CD4-positive, alpha-beta memory T cell (primary cell): ENCODE measurements around the gene MAP7D3. TPM values are rescaled to one million over a fixed set of nuclear protein-coding genes. Genes with fewer than 3 reads are reported as not detected.
"Not testable (repeated sequence)": the region's sequence is repeated elsewhere in the genome, so short reads cannot be mapped to it uniquely, and the experiment has no call there.

Source experiments
- CTCF ChIA-PET: fragments of 350-600 bp; sonication (Branson Sonifier 250); formaldehyde crosslinking; loops from one replicate; lab custom pipeline; 2021; ENCODE audit warnings: inconsistent platforms; ENCODE audit not compliant: partially characterized antibody; lab: Charles Lee
- POLR2A ChIA-PET: fragments of 350-600 bp; sonication (Branson Sonifier 250); formaldehyde crosslinking; loops from one replicate; lab custom pipeline; 2021; ENCODE audit not compliant: partially characterized antibody; lab: Charles Lee
- DNase-seq, 5 donors: peaks; one replicate each; pipeline versions ENCODE4 v3.0.0 to v3.0.0-alpha.2; 2020 to 2022; ENCODE audit warnings: mixed read lengths in 1 of 5
- H3K27ac ChIP-seq: one replicate; pipeline ENCODE4 v1.7.0; 2013; ENCODE audit warnings: low read depth, low read length
- H3K27me3 ChIP-seq: 2 replicates; pipeline ENCODE4 v1.7.0; 2013; ENCODE audit warnings: mild to moderate bottlenecking, low read length, moderate library complexity; ENCODE audit not compliant: insufficient read depth
- H3K36me3 ChIP-seq: 2 replicates; pipeline ENCODE4 v1.7.0; 2013; ENCODE audit warnings: mild to moderate bottlenecking, low read length, moderate library complexity; ENCODE audit not compliant: insufficient read depth
- H3K4me1 ChIP-seq: 2 replicates; pipeline ENCODE4 v1.7.0; 2013; ENCODE audit warnings: mild to moderate bottlenecking, low read length, moderate library complexity; ENCODE audit not compliant: insufficient read depth
- H3K4me3 ChIP-seq, 2 donors: one replicate each; pipeline ENCODE4 v1.7.0; 2013; ENCODE audit warnings: low read length in 2 of 2, mild to moderate bottlenecking in 1 of 2
- H3K9me3 ChIP-seq, 2 donors: one replicate each; pipeline ENCODE4 v1.7.0; 2013; ENCODE audit warnings: low read length in 2 of 2, control low read depth in 1 of 2; ENCODE audit not compliant: control insufficient read depth in 1 of 2
- H3K27ac Mint-ChIP-seq, 7 donors: one replicate each; pipeline ENCODE4 v1.8.0; 2020 to 2021; ENCODE audit warnings: mixed read lengths in 7 of 7, mild to moderate bottlenecking in 6 of 7, inconsistent platforms in 3 of 7, moderate library complexity in 3 of 7
- H3K27me3 Mint-ChIP-seq, 2 donors: one replicate each; pipeline ENCODE4 v1.8.0; 2020 to 2021; ENCODE audit warnings: mixed read lengths in 2 of 2
- H3K36me3 Mint-ChIP-seq, 2 donors: one replicate each; pipeline ENCODE4 v1.8.0; 2020 to 2021; ENCODE audit warnings: mixed read lengths in 2 of 2, inconsistent platforms in 1 of 2, mild to moderate bottlenecking in 1 of 2
- H3K4me1 Mint-ChIP-seq, 4 donors: one replicate each; pipeline ENCODE4 v1.8.0; 2020 to 2021; ENCODE audit warnings: mixed read lengths in 4 of 4, mild to moderate bottlenecking in 1 of 4
- H3K4me3 Mint-ChIP-seq, 8 donors: one replicate each; pipeline ENCODE4 v1.8.0; 2020 to 2021; ENCODE audit warnings: mixed read lengths in 8 of 8, mild to moderate bottlenecking in 7 of 8, moderate library complexity in 6 of 8, inconsistent platforms in 3 of 8
- H3K9me3 Mint-ChIP-seq, 8 donors: one replicate each; pipeline ENCODE4 v1.8.0; 2020 to 2021; ENCODE audit warnings: mixed read lengths in 8 of 8, mild to moderate bottlenecking in 5 of 8, inconsistent platforms in 3 of 8, moderate library complexity in 1 of 8
- intact Hi-C: fragments of 100-400 bp; cut with micrococcal nuclease; formaldehyde crosslinking; loops from one replicate; pipeline ENCODE4 v1.15.1; 2023
- polyA plus RNA-seq, 2 donors: library from polyadenylated mRNA; unstranded; fragments of 300-500 nt; fragmentation: Illumina TruSeq; gene quantifications; one replicate each; pipeline ENCODE4 v1.2.3, GENCODE V29; 2021
- total RNA-seq, 2 experiments: library from RNA; stranded (reverse); gene quantifications; one replicate each; pipeline ENCODE4 v1.2.3, GENCODE V29; 2021

Gene MAP7D3, protein sequence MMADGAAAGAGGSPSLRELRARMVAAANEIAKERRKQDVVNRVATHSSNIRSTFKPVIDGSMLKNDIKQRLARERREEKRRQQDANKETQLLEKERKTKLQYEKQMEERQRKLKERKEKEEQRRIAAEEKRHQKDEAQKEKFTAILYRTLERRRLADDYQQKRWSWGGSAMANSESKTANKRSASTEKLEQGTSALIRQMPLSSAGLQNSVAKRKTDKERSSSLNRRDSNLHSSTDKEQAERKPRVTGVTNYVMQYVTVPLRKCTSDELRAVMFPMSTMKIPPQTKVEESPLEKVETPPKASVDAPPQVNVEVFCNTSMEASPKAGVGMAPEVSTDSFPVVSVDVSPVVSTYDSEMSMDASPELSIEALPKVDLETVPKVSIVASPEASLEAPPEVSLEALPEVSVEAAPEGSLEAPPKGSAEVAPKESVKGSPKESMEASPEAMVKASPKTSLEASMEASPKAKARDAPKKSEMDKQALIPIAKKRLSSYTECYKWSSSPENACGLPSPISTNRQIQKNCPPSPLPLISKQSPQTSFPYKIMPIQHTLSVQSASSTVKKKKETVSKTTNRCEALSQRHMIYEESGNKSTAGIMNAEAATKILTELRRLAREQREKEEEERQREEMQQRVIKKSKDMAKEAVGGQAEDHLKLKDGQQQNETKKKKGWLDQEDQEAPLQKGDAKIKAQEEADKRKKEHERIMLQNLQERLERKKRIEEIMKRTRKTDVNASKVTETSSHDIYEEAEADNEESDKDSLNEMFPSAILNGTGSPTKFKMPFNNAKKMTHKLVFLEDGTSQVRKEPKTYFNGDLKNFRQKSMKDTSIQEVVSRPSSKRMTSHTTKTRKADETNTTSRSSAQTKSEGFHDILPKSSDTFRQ
- total RNA-seq (10 to 100 TPM in 1 of 2 experiments, 1 to 10 TPM in 1; 8.5 to 10.1 TPM), polyA plus RNA-seq (1 to 10 TPM; 2.4 to 7.9 TPM)

DNA sequence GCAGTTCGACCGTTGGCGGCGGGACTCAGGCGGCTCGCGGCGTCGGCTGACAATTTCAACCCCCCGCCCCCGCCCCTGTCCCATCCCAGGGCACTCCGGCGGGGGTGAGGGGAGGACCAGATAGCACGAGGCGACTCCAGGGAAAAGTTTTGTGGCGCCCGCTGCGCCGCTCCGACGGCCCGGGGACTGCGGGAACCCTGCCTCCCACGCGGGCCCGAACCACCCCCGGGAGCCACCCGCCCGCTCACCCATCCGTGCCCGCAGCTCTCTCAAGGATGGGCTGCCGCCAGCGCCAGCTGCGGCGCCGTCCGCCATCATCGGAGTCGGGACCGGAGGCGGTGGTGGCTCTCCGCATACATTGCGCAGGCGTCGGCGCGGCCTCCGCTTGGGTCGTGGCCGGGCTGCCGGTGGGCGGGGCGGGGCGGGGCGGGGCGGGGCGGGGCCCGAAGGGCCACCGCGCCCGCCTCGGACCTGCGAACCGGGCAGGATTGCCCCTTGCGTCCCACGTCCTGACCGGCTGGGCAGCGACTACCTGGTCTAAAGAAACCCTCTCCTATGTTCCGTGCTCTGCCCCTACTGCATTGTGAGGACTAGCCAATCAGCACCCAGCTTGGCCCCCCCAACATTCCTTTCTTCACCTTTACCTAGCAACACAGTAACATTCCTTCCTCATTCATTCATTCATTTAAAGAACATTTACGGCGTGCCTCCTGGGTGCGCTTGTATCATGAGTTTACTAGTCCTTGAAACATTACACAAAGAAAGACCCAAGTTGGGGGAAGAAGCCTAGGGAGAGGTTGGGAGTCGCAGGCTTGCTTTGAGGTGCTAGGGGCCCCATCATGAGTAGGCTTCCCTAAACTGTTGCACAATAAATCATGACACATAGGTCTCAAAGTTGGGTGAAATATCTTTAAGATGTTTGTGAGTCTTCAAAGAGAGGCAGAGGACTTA lies at the start of gene MAP7D3:
Gene MAP7D3 (minus strand): TSS at position 360 of the 951 bp plus-strand sequence. CDS start 42 bp downstream, at position 318.
- H3K4me1 Mint-ChIP-seq, result peaks cover 2 to 12% (median 5%) of the 10 kb centered on the region in 4 donors
- H3K36me3 Mint-ChIP-seq, result peaks cover 0 to 2% of the 10 kb centered on the region in 2 donors
- peak within 1 kb of the TSS; percentile 78 to 97 (median 88) for H3K27ac Mint-ChIP-seq
- H3K27me3 ChIP-seq, result no peaks in the 10 kb centered on the region
- no peaks in the 10 kb centered on the region for H3K9me3 ChIP-seq
- H3K4me3 Mint-ChIP-seq, result peak within 1 kb of the TSS; percentile 86 to 94 (median 88)
- CTCF ChIA-PET, result no interaction called here
- H3K4me3 ChIP-seq, result peak within 1 kb of the TSS; percentile 23 to 60
- no peaks in the 10 kb centered on the region for H3K27me3 Mint-ChIP-seq
- H3K4me1 ChIP-seq, result peaks cover 14% of the 10 kb centered on the region
- peak within 1 kb of the TSS; percentile 46 for H3K27ac ChIP-seq
- H3K9me3 Mint-ChIP-seq, result no peaks in the 10 kb centered on the region
- DNase-seq, result peak; percentile 67 to 75 (median 73)
- intact Hi-C loops, result loop anchor here (5.0 to 10.0 kb wide), 3 partner anchors 246 to 323 kb away; partner anchors contain the start of genes HTATSF1 and MMGT1
- H3K36me3 ChIP-seq, result no peaks in the 10 kb centered on the region
- POLR2A ChIA-PET, result no interaction called here

DNA sequence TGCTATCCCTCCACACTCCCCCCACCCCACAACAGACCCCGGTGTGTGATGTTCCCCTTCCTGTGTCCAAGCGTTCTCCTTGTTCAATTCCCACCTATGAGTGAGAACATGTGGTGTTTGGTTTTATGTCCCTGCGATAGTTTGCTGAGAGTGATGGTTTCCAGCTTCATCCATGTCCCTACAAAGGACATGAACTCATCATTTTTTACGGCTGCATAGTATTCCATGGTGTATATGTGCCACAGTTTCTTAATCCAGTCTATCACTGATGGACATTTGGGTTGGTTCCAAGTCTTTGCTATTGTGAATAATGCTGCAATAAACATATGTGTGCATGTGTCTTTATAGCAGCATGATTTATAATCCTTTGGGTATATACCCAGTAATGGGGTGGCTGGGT lies 49.5 kb upstream of the MAP7D3 start, which contains the start of gene ADGRG4:
Gene ADGRG4 (plus strand): TSS at position 243 of the 400 bp plus-strand sequence. CDS start 7,815 bp downstream, outside the sequence.
- H3K4me3 Mint-ChIP-seq, H3K9me3 Mint-ChIP-seq, H3K27me3 ChIP-seq, H3K4me1 ChIP-seq, POLR2A ChIA-PET, CTCF ChIA-PET, H3K27me3 Mint-ChIP-seq, intact Hi-C loops, H3K27ac ChIP-seq, H3K36me3 Mint-ChIP-seq, H3K36me3 ChIP-seq, H3K27ac Mint-ChIP-seq, H3K9me3 ChIP-seq, DNase-seq, H3K4me3 ChIP-seq, H3K4me1 Mint-ChIP-seq: not testable (repeated sequence)

DNA sequence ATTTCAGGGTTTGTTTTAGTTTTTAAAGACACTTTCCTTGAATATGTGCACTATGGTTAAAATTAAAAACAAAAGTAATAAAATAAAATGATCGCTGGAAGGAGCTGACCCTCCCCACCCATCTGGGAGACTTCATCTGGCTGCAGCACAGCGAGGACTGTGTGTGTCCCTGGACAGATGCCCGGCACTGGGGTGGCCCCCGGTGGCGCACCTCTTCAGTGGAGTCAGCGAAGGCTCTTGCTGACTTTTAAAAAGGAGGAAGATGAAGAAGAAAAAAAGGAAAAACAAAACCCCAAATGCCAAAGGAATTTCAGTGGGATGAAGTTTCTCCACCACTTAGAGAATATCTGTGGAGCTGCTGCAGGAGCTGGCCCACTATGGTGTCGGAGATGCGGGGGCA lies 44.2 kb upstream of the MAP7D3 start:
- ChIA-PET CTCF (no interaction called here), POLR2A (no interaction called here)
- H3K9me3 ChIP-seq, result no peaks in the 10 kb centered on the region
- Mint-ChIP-seq H3K4me3 (no peak overlapping the region), H3K4me1 (no peaks in the 10 kb centered on the region), H3K9me3 (peaks cover 0 to 4% (median 0%) of the 10 kb centered on the region in 8 donors), H3K27me3 (peaks cover 0 to 4% of the 10 kb centered on the region in 2 donors), H3K36me3 (no peaks in the 10 kb centered on the region), H3K27ac (no peak overlapping the region)
- no peaks in the 10 kb centered on the region for H3K36me3 ChIP-seq
- no peak overlapping the region for H3K4me3 ChIP-seq
- H3K27me3 ChIP-seq, result no peaks in the 10 kb centered on the region
- no peak overlapping the region for H3K27ac ChIP-seq
- no peaks in the 10 kb centered on the region for H3K4me1 ChIP-seq
- intact Hi-C loops, result no loop called here
- DNase-seq, result no peak

DNA sequence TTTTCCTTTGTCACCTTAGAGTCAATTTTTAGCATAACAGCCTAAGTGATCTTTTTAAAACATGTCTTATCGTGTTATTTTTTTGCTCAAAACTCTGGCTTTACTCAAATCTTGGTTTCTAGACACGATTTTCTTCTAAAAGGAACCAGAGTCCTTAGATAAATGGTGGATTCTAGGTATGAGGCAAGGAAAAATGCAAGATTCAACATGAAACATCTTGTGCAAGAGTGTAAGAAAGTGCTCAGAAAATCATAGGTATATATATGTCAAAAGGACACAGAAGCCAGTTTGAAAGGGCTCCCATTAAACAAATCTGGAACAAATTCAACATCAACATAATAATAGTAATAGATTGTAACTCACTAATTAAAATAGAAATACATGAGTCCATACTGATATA lies 41.5 kb upstream of the MAP7D3 start:
- no peaks in the 10 kb centered on the region for H3K9me3 ChIP-seq
- H3K4me3 Mint-ChIP-seq, result no peak overlapping the region
- no peaks in the 10 kb centered on the region for H3K4me1 Mint-ChIP-seq
- no peaks in the 10 kb centered on the region for H3K4me1 ChIP-seq
- H3K27me3 ChIP-seq, result no peaks in the 10 kb centered on the region
- CTCF ChIA-PET, result no interaction called here
- intact Hi-C loops, result no loop called here
- H3K27ac ChIP-seq, result no peak overlapping the region
- H3K27ac Mint-ChIP-seq, result no peak overlapping the region
- H3K27me3 Mint-ChIP-seq, result peaks cover 0 to 3% of the 10 kb centered on the region in 2 donors
- H3K9me3 Mint-ChIP-seq, result peaks cover 0 to 2% (median 0%) of the 10 kb centered on the region in 8 donors
- POLR2A ChIA-PET, result no interaction called here
- H3K36me3 Mint-ChIP-seq, result no peaks in the 10 kb centered on the region
- no peaks in the 10 kb centered on the region for H3K36me3 ChIP-seq
- no peak for DNase-seq
- no peak overlapping the region for H3K4me3 ChIP-seq

- Histone ChIP-seq H3K27me3 (no peaks in the 10 kb centered on the region), H3K9me3 (no peaks in the 10 kb centered on the region), H3K27ac (no peak overlapping the region), H3K4me3 (no peak overlapping the region), H3K4me1 (no peaks in the 10 kb centered on the region), H3K36me3 (no peaks in the 10 kb centered on the region)
- H3K27me3 Mint-ChIP-seq, result peaks cover 0 to 2% of the 10 kb centered on the region in 2 donors
- CTCF ChIA-PET, result no interaction called here
- no peak for DNase-seq
- intact Hi-C loops, result no loop called here
- H3K9me3 Mint-ChIP-seq, result peaks cover 0 to 2% (median 0%) of the 10 kb centered on the region in 8 donors
- no peak overlapping the region for H3K4me3 Mint-ChIP-seq
- no peaks in the 10 kb centered on the region for H3K4me1 Mint-ChIP-seq
- POLR2A ChIA-PET, result no interaction called here
- H3K27ac Mint-ChIP-seq, result no peak overlapping the region
- no peaks in the 10 kb centered on the region for H3K36me3 Mint-ChIP-seq
Measured at GRCh38 chrX:136291824-136292223, 40.6 kb upstream of the MAP7D3 start.

DNA sequence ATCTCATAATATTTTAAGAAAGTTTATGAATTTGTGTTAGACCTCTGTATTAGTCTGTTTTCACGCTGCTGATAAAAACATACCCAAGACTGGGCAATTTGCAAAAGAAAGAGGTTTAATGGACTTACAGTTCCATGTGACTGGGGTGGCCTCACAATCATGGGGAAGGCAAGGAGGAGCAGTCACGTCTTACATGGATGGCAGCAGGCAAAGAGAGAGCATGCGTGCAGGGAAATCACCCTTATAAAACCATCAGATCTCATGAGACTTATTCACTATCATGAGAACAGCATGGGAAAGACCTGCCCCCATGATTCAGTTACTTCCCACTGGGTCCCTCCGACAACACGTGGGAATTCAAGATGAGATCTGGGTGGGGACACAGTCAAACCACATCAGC lies 35.2 kb upstream of the MAP7D3 start:
- H3K9me3 Mint-ChIP-seq, H3K4me3 ChIP-seq, H3K4me1 ChIP-seq, H3K27ac Mint-ChIP-seq, intact Hi-C loops, H3K36me3 Mint-ChIP-seq, CTCF ChIA-PET, H3K27ac ChIP-seq, H3K27me3 Mint-ChIP-seq, POLR2A ChIA-PET, H3K9me3 ChIP-seq, DNase-seq, H3K4me1 Mint-ChIP-seq, H3K4me3 Mint-ChIP-seq, H3K36me3 ChIP-seq, H3K27me3 ChIP-seq: not testable (repeated sequence)
